ENCODE results near the gene NKX2-2. TPM values are rescaled to one million over a fixed set of nuclear protein-coding genes. Genes with fewer than 3 reads are reported as not detected.

Gene NKX2-2
- total RNA-seq, 1 experiment from 2014 or later = not detected

GRCh38 chr20:21522481-21523280, 8.8 kb upstream of the NKX2-2 start:
- DNase-seq (ENCODE audit: low read depth) = no peak

- DNase-seq (ENCODE audit: low read depth) = no peak
Observed at GRCh38 chr20:21521596-21522480, 8.0 kb upstream of the NKX2-2 start.

GRCh38 chr20:21520702-21521595, 7.1 kb upstream of the NKX2-2 start:
- no peak for DNase-seq (ENCODE audit: low read depth)

GRCh38 chr20:21519136-21519584, 5.3 kb upstream of the NKX2-2 start:
- no peak for DNase-seq (ENCODE audit: low read depth)

- no peak for DNase-seq (ENCODE audit: low read depth)
Observed at GRCh38 chr20:21518292-21518991, 4.6 kb upstream of the NKX2-2 start.

GRCh38 chr20:21517566-21518277, 3.9 kb upstream of the NKX2-2 start:
- DNase-seq (ENCODE audit: low read depth) = no peak

- no peak for DNase-seq (ENCODE audit: low read depth)
Observed at GRCh38 chr20:21516861-21517565, 3.1 kb upstream of the NKX2-2 start.

GRCh38 chr20:21516180-21516567, 2.3 kb upstream of the NKX2-2 start:
- no peak for DNase-seq (ENCODE audit: low read depth)

GRCh38 chr20:21515300-21516179, 1.7 kb upstream of the NKX2-2 start:
- DNase-seq (ENCODE audit: low read depth) = no peak

- DNase-seq (ENCODE audit: low read depth) = no peak
Observed at GRCh38 chr20:21514553-21515251, 838 bp upstream of the NKX2-2 start.

GRCh38 chr20:21513181-21513663, 642 bp downstream of the NKX2-2 start:
- no peak for DNase-seq (ENCODE audit: low read depth)

- DNase-seq (ENCODE audit: low read depth) = no peak
Observed at GRCh38 chr20:21512634-21513180, 1.2 kb downstream of the NKX2-2 start.

- no peak for DNase-seq (ENCODE audit: low read depth)
Observed at GRCh38 chr20:21511850-21512633, 1.8 kb downstream of the NKX2-2 start.

- no peak for DNase-seq (ENCODE audit: low read depth)
Observed at GRCh38 chr20:21511485-21511849, 2.4 kb downstream of the NKX2-2 start.

- DNase-seq (ENCODE audit: low read depth) = no peak
Observed at GRCh38 chr20:21510414-21511384, 3.2 kb downstream of the NKX2-2 start.

Measured in LHCN-M2 (cell line).